GM12892 (cell line): Measurements from ENCODE around the gene DOCK1.

Experiments
- POLR2A ChIP-seq: IDR thresholded peaks from 2 replicates; pipeline ENCODE4 v1.6.1; 2011; ENCODE audit warnings: low read depth, low read length, control low read depth
- POLR2AphosphoS5 ChIP-seq: IDR thresholded peaks from 2 replicates; pipeline ENCODE4 v1.6.1; 2011; ENCODE audit warnings: low read depth, low read length, control low read depth

GRCh38 chr10:127420138-127420684 lies 515.0 kb downstream of the DOCK1 start:
- TF ChIP-seq POLR2AphosphoS5, result no peak
- TF ChIP-seq POLR2A, result no peak
